Measurements from ENCODE around the gene ALK.
"Not testable (repeated sequence)": the region's sequence is repeated elsewhere in the genome, so short reads cannot be mapped to it uniquely, and the experiment has no call there.

ALK gene

DNA sequence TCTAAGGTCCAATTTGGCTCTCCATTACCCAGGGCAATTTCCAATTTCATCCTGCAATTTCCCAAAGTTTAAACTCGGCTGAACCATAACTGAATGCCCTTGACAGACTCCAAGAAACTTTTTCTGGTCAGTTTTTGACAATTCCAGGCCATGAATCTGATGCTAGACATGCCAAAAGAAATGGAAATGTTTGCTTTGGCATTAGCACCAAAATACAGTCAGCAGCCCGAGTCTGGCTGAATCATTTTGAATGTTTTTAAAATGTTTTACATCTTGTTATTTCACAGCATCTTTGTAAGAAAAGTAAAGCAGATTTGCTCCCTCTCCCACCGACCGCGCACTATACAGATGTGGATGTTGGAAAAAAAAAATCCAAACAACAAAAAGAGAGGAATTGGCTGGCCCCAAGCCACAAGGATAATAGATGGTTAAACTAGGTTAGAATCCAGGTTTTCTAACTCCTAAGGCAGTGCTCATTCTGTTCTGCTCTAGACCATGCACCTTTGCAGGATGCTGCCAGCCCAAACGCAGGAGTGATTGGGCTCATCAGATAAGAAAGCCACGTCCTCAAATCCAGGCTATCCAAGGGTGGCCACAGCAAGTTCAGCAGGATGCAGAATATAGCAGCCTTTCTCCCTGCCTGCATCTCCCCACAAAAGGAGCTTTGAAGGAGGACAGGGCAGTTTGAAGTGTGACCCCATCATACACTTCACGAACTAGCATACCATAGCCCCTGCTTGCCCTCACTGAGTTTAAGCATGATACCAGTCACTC is 167.5 kb downstream of the ALK start:
- TF ChIP-seq, protein P1, sequence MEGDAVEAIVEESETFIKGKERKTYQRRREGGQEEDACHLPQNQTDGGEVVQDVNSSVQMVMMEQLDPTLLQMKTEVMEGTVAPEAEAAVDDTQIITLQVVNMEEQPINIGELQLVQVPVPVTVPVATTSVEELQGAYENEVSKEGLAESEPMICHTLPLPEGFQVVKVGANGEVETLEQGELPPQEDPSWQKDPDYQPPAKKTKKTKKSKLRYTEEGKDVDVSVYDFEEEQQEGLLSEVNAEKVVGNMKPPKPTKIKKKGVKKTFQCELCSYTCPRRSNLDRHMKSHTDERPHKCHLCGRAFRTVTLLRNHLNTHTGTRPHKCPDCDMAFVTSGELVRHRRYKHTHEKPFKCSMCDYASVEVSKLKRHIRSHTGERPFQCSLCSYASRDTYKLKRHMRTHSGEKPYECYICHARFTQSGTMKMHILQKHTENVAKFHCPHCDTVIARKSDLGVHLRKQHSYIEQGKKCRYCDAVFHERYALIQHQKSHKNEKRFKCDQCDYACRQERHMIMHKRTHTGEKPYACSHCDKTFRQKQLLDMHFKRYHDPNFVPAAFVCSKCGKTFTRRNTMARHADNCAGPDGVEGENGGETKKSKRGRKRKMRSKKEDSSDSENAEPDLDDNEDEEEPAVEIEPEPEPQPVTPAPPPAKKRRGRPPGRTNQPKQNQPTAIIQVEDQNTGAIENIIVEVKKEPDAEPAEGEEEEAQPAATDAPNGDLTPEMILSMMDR (IDR thresholded peaks at IDR 0.05; ENCODE audit: low read depth, low read length): no peak

DNA sequence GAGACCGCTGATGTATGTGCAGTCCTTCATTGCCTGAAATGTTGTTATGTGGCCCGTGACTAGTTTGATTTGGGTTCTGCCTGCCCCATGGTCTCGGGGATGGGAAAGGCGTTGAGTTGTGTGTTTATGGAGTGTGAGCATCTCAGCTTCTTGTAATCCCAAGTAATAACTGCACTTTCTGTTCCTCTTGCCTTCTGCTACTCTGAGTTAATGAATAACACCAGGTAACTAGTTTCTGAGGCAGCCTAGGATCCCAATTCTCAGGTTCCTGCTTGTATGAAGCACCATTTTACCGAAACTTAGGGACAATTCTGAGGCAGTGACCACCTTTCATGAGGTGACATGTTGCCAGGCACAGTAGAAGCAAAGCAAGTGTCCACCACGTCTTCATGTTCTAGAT is 170.0 kb downstream of the ALK start:
- TF ChIP-seq, protein P1 (IDR thresholded peaks at IDR 0.05; ENCODE audit: low read depth, low read length): no peak
- DNase-seq: no peak
- H3K9me3 ChIP-seq (ENCODE audit: severe bottlenecking): no peaks in the 10 kb centered on the region
- no peak overlapping the region for H3K4me3 ChIP-seq (ENCODE audit: low read depth, low read length)
- no peak overlapping the region for H3K27ac ChIP-seq
- H3K27me3 ChIP-seq (ENCODE audit: insufficient read depth, low read depth, severe bottlenecking): no peaks in the 10 kb centered on the region
- H3K36me3 ChIP-seq: no peaks in the 10 kb centered on the region

More for the DNA sequence above, 167.5 kb downstream of the ALK start:
- H3K4me3 ChIP-seq (ENCODE audit: low read depth, low read length): no peak overlapping the region
- H3K27me3 ChIP-seq (ENCODE audit: insufficient read depth, low read depth, severe bottlenecking): no peaks in the 10 kb centered on the region
- H3K9me3 ChIP-seq (ENCODE audit: severe bottlenecking): no peaks in the 10 kb centered on the region
- H3K36me3 ChIP-seq: no peaks in the 10 kb centered on the region
- DNase-seq: no peak
- H3K27ac ChIP-seq: no peak overlapping the region

DNA sequence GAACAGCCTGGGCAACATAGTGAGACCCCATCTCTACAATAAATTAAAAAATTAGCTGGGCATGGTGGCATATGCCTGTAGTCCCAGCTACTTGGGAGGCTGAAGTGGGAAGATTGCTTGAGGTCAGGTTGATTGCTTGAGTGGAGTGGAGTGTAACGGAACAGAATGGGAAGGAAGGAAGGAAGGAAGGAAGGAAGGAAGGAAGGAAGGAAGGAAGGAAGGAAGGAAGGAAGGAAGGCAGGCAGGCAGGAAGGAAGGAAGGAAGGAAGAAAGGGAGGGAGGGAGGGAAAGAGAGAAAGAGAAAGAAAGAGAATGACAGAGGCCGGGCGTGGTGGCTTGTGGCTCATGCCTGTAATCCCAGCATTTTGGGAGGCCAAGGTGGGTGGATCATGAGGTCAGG is 170.9 kb downstream of the ALK start:
- H3K9me3 ChIP-seq (ENCODE audit: severe bottlenecking); H3K27ac ChIP-seq; DNase-seq; H3K4me3 ChIP-seq (ENCODE audit: low read depth, low read length); H3K36me3 ChIP-seq; H3K27me3 ChIP-seq (ENCODE audit: insufficient read depth, low read depth, severe bottlenecking): not testable (repeated sequence)

DNA sequence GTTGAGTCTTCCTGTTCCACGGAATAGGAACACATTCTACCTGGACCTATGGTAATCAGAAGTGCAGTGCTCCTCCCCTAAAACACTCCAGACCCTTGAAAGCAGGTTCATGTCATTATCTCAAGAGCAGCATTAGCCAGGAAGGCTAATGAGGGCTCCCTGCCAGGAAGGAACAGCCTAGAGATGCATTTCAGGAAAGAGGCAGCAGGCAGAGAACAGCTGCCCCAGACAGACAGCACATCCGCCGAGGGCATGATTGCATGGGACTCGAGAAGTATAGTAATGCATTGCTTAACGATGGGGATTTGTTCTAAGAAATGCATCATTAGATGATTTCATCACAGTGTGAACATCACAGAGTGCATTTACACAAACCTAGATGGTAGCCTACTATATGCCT is 171.5 kb downstream of the ALK start:
- H3K27ac ChIP-seq: peak overlapping the region; percentile 13; the same call in 1 of the 2 replicates
- peak; percentile 47 for DNase-seq
- no peaks in the 10 kb centered on the region for H3K27me3 ChIP-seq (ENCODE audit: insufficient read depth, low read depth, severe bottlenecking)
- TF ChIP-seq, protein P1 (IDR thresholded peaks at IDR 0.05; ENCODE audit: low read depth, low read length): no peak
- no peak overlapping the region for H3K4me3 ChIP-seq (ENCODE audit: low read depth, low read length)
- H3K9me3 ChIP-seq (ENCODE audit: severe bottlenecking): no peaks in the 10 kb centered on the region
- H3K36me3 ChIP-seq: no peaks in the 10 kb centered on the region

DNA sequence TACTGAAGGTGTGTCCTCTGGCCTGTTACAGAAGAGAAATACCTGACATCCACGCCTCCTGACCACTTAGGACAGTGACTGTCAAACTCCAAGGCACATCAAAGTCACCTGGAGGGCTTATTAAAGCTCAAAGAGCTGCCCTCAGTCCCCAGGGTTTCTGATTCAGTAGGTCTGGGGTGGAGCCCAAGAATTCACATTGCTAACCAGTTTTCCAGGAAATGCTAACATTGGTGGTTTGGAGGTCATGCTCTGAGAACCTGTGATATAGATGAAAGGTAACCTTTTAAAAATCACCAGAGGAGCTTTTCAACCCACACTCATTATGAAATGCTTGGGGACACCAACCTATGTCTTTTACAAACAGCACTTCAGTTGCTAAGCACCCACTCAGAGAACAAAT is 172.3 kb downstream of the ALK start:
- Histone ChIP-seq H3K4me3 (ENCODE audit: low read depth, low read length) (no peak overlapping the region), H3K27me3 (ENCODE audit: insufficient read depth, low read depth, severe bottlenecking) (no peaks in the 10 kb centered on the region), H3K9me3 (ENCODE audit: severe bottlenecking) (no peaks in the 10 kb centered on the region), H3K36me3 (no peaks in the 10 kb centered on the region), H3K27ac (no peak overlapping the region; the same call in 1 of the 2 replicates)
- no peak for DNase-seq
- TF ChIP-seq, protein P1 (IDR thresholded peaks at IDR 0.05; ENCODE audit: low read depth, low read length): no peak

DNA sequence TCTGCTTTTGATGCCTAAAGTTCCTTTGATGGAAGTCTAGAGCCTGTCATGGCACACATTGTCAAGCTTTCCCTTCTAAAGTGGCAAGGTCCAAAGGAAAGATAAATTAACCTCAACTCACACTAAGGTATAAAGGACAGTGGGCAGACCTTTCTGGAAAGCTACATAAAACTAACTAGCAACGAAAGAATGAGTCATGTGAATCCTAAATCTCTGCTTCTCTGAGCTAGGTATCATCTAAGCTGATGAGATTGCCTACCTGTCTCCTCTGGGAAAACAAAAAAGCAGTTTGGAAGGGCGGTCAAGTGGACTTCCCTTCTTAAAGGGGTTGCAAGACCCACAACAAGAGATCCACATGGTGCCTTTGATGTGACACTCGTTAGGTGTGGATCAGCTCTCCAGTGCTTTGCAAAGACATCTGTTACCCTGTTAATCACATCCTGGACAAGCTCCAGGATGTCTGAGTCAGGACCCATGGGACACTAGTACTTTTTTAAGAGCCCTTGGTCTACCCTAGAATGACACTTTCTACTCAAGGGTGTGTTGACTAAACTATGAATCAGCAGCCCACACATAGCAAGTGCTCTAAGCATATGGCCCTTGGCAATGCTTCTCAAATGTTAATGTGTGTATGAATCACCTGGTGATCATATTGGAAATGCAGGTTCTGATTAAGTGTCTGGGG is 173.5 kb downstream of the ALK start:
- Histone ChIP-seq H3K9me3 (ENCODE audit: severe bottlenecking) (no peaks in the 10 kb centered on the region), H3K27ac (peak overlapping the region; percentile 41), H3K4me3 (ENCODE audit: low read depth, low read length) (no peak overlapping the region), H3K36me3 (no peaks in the 10 kb centered on the region), H3K27me3 (ENCODE audit: insufficient read depth, low read depth, severe bottlenecking) (no peaks in the 10 kb centered on the region)
- TF ChIP-seq, protein P1 (IDR thresholded peaks at IDR 0.05; ENCODE audit: low read depth, low read length): no peak
- peak; percentile 55 for DNase-seq

Data from WERI-Rb-1 (cell line).